NCI-H146 treated with DMSO at 0.1 percent for 48 hours (cell line): ENCODE measurements around the gene ELAC2.
A peak's percentile ranks its signal among the peaks of the same experiment; 100 is the strongest.

Source experiments
- DNase-seq: peaks from one replicate; lab custom pipeline; 2025; ENCODE audit not compliant: unreplicated experiment; lab: John Stamatoyannopoulos, UW

Gene ELAC2

GRCh38 chr17:13017655-13018459 lies at the start of gene ELAC2:
Gene ELAC2 (minus strand): TSS chr17:13018027. CDS start chr17:13017947, 80 bp downstream.
- peak; percentile 97 for DNase-seq

- DNase-seq: no peak
Observed at GRCh38 chr17:13065032-13065431, 47.2 kb upstream of the ELAC2 start.

GRCh38 chr17:13055131-13055530 lies 37.3 kb upstream of the ELAC2 start:
- DNase-seq: no peak

GRCh38 chr17:13054666-13055065 lies 36.8 kb upstream of the ELAC2 start:
- DNase-seq: no peak

- DNase-seq: no peak
Observed at GRCh38 chr17:13051915-13052314, 34.1 kb upstream of the ELAC2 start.

- no peak for DNase-seq
Observed at GRCh38 chr17:13047011-13047606, 29.3 kb upstream of the ELAC2 start.

- no peak for DNase-seq
Observed at GRCh38 chr17:13046361-13046760, 28.5 kb upstream of the ELAC2 start.

GRCh38 chr17:13044572-13045065 lies 26.8 kb upstream of the ELAC2 start:
- no peak for DNase-seq

- DNase-seq: no peak
Observed at GRCh38 chr17:13038931-13039665, 21.3 kb upstream of the ELAC2 start.

- no peak for DNase-seq
Observed at GRCh38 chr17:13036751-13037150, 18.9 kb upstream of the ELAC2 start.

- no peak for DNase-seq
Observed at GRCh38 chr17:13035420-13035819, 17.6 kb upstream of the ELAC2 start.

- DNase-seq: no peak
Observed at GRCh38 chr17:13031718-13032350, 14.0 kb upstream of the ELAC2 start.

- DNase-seq: peak; percentile 29
Observed at GRCh38 chr17:13030459-13031300, 12.9 kb upstream of the ELAC2 start.

- no peak for DNase-seq
Observed at GRCh38 chr17:13030056-13030455, 12.2 kb upstream of the ELAC2 start.

- no peak for DNase-seq
Observed at GRCh38 chr17:13029340-13029739, 11.5 kb upstream of the ELAC2 start.

GRCh38 chr17:13027246-13027645 lies 9.4 kb upstream of the ELAC2 start:
- no peak for DNase-seq

- DNase-seq: no peak
Observed at GRCh38 chr17:13025687-13026086, 7.9 kb upstream of the ELAC2 start.

- DNase-seq: no peak
Observed at GRCh38 chr17:13025258-13025627, 7.4 kb upstream of the ELAC2 start.

GRCh38 chr17:13024526-13025257 lies 6.9 kb upstream of the ELAC2 start:
- peak; percentile 35 for DNase-seq

- peak; percentile 25 for DNase-seq
Observed at GRCh38 chr17:13024016-13024415, 6.2 kb upstream of the ELAC2 start.
